Muscle of back (tissue), 11 donors: ENCODE measurements around the gene HTRA2. TPM values are rescaled to one million over a fixed set of nuclear protein-coding genes. Genes with fewer than 3 reads are reported as not detected.

Source experiments
- DNase-seq, 3 donors: peaks; one replicate each; pipeline versions ENCODE4 v3.0.0 to v3.0.0-alpha.2; 2013
- polyA plus RNA-seq, 10 donors: library from polyadenylated mRNA; unstranded; fragments of 120-200 nt; gene quantifications; one replicate each; pipeline ENCODE4 v1.2.1, GENCODE V29; 2013; ENCODE audit not compliant: insufficient read length in 10 of 10

HTRA2 gene
- polyA plus RNA-seq, 10 donors: 22.5 to 32.7 (median 26.9) TPM

GRCh38 chr2:74582184-74582583, 52.5 kb downstream of the HTRA2 start:
- no peak for DNase-seq

Other genes with a start within 250 kb of the HTRA2 start
- gene SLC4A5, start 186.5 kb upstream of the HTRA2 start, polyA plus RNA-seq: 1 to 10 TPM; 1.4 to 3.9 (median 2.2) TPM
- 100 to 1,000 TPM in 4 of 10 donors, 10 to 100 TPM in 6; 84.0 to 108 (median 97.6) TPM for gene DCTN1, start 149.6 kb upstream of the HTRA2 start, polyA plus RNA-seq
- 1 to 10 TPM; 1.7 to 3.2 (median 2.4) TPM for gene C2orf81, start 108.3 kb upstream of the HTRA2 start, polyA plus RNA-seq
- gene WDR54, start 108.2 kb upstream of the HTRA2 start, polyA plus RNA-seq: 10 to 100 TPM in 5 of 10 donors, 1 to 10 TPM in 5; 7.8 to 17.2 (median 9.9) TPM
- gene RTKN, start 88.0 kb upstream of the HTRA2 start, polyA plus RNA-seq: 10 to 100 TPM; 35.1 to 64.2 (median 43.2) TPM
- gene INO80B, start 74.8 kb upstream of the HTRA2 start, polyA plus RNA-seq: 10 to 100 TPM; 15.4 to 24.6 (median 18.0) TPM
- 10 to 100 TPM; 46.2 to 59.2 (median 53.5) TPM for gene WBP1, start 71.5 kb upstream of the HTRA2 start, polyA plus RNA-seq
- 10 to 100 TPM; 22.2 to 40.7 (median 32.6) TPM for gene MOGS, start 64.6 kb upstream of the HTRA2 start, polyA plus RNA-seq
- 10 to 100 TPM; 33.2 to 83.6 (median 56.9) TPM for gene MRPL53, start 57.3 kb upstream of the HTRA2 start, polyA plus RNA-seq
- 10 to 100 TPM in 3 of 10 donors, 1 to 10 TPM in 7; 4.8 to 11.4 (median 7.1) TPM for gene CCDC142, start 46.9 kb upstream of the HTRA2 start, polyA plus RNA-seq
- gene TTC31, start 46.9 kb upstream of the HTRA2 start, polyA plus RNA-seq: 10 to 100 TPM; 15.1 to 21.6 (median 18.0) TPM
- gene LBX2, start 30.3 kb upstream of the HTRA2 start, polyA plus RNA-seq: 1 to 10 TPM in 5 of 10 donors, under 1 TPM in 5; 0.52 to 1.6 (median 0.94) TPM
- 10 to 100 TPM; 10.3 to 16.0 (median 12.5) TPM for gene PCGF1, start 22.2 kb upstream of the HTRA2 start, polyA plus RNA-seq
- gene TLX2, start 15.5 kb upstream of the HTRA2 start, polyA plus RNA-seq: under 1 TPM in 2 of 10 donors, not detected in 8; 0.08 to 0.14 TPM
- gene DQX1, start 3.7 kb upstream of the HTRA2 start, polyA plus RNA-seq: under 1 TPM in 5 of 10 donors, not detected in 5; 0.13 to 0.33 (median 0.16) TPM
- 10 to 100 TPM; 52.6 to 85.2 (median 63.4) TPM for gene AUP1, start 227 bp upstream of the HTRA2 start, polyA plus RNA-seq
- gene LOXL3, start 24.0 kb downstream of the HTRA2 start, polyA plus RNA-seq: 1 to 10 TPM; 6.4 to 9.8 (median 7.6) TPM
- 1 to 10 TPM; 5.3 to 8.4 (median 6.4) TPM for gene DOK1, start 24.8 kb downstream of the HTRA2 start, polyA plus RNA-seq
- gene M1AP, start 118.4 kb downstream of the HTRA2 start, polyA plus RNA-seq: under 1 TPM; 0.21 to 0.51 (median 0.28) TPM
- gene SEMA4F, start 124.3 kb downstream of the HTRA2 start, polyA plus RNA-seq: 1 to 10 TPM; 2.4 to 5.6 (median 3.1) TPM